Thyroid gland (tissue), 4 donors: Measurements from ENCODE around the gene MAP3K12.

Source experiments
- CTCF ChIP-seq, 6 experiments: fragments of 200-600 bp in 3 of 6; fragments of 450-650 bp in 3 of 6; sonication (generic) in 3 of 6; IDR thresholded peaks; one replicate each; pipeline ENCODE4 v1.5.1; 2016 to 2019; ENCODE audit warnings: antibody characterized with exemption in 6 of 6, mild to moderate bottlenecking in 2 of 6, inconsistent platforms in 1 of 6, moderate library complexity in 1 of 6
- POLR2A ChIP-seq, 2 donors: fragments of 450-650 bp; IDR thresholded peaks; one replicate each; pipeline ENCODE4 v1.6.1; 2017; ENCODE audit warnings: antibody characterized with exemption in 2 of 2, mild to moderate bottlenecking in 2 of 2, moderate library complexity in 1 of 2

GRCh38 chr12:53498235-53498630 lies 1.0 kb downstream of the MAP3K12 start:
- no peak for TF ChIP-seq CTCF (IDR thresholded peaks at IDR 0.05)
- no peak for TF ChIP-seq POLR2A (IDR thresholded peaks at IDR 0.05)
